WERI-Rb-1 (cell line): Measurements from ENCODE around the gene BIRC5.
"Not testable (repeated sequence)": the region's sequence is repeated elsewhere in the genome, so short reads cannot be mapped to it uniquely, and the experiment has no call there.

Experiments used
- DNase-seq: peaks from one replicate; pipeline ENCODE4 v3.0.0-alpha.2; 2020
- H3K27ac ChIP-seq: fragments of 250-450 bp; sonication (Bioruptor Pico); 2 replicates; pipeline ENCODE4 v1.5.1; 2020; ENCODE audit warnings: mild to moderate bottlenecking, moderate library complexity
- H3K27me3 ChIP-seq: fragments of 250-450 bp; sonication (Bioruptor Pico); 2 replicates; pipeline ENCODE4 v1.5.1; 2021; ENCODE audit warnings: mild to moderate bottlenecking, low read depth, moderate library complexity; ENCODE audit not compliant: insufficient read depth, severe bottlenecking
- H3K36me3 ChIP-seq: fragments of 250-450 bp; sonication (Bioruptor Pico); 2 replicates; pipeline ENCODE4 v1.5.1; 2020; ENCODE audit warnings: mild to moderate bottlenecking, moderate library complexity
- H3K4me3 ChIP-seq: 2 replicates; pipeline ENCODE4 v1.5.1; 2011; ENCODE audit warnings: low read depth, mild to moderate bottlenecking, control low read depth, low read length
- H3K9me3 ChIP-seq: fragments of 250-450 bp; sonication (Bioruptor Pico); 2 replicates; pipeline ENCODE4 v1.5.1; 2021; ENCODE audit warnings: mild to moderate bottlenecking, moderate library complexity; ENCODE audit not compliant: severe bottlenecking
- TF ChIP-seq, protein P1 (sequence below): IDR thresholded peaks from 2 replicates; pipeline ENCODE4 v1.5.1; 2011; ENCODE audit warnings: low read depth, mild to moderate bottlenecking, control low read depth, inconsistent platforms, low read length

Gene BIRC5

DNA sequence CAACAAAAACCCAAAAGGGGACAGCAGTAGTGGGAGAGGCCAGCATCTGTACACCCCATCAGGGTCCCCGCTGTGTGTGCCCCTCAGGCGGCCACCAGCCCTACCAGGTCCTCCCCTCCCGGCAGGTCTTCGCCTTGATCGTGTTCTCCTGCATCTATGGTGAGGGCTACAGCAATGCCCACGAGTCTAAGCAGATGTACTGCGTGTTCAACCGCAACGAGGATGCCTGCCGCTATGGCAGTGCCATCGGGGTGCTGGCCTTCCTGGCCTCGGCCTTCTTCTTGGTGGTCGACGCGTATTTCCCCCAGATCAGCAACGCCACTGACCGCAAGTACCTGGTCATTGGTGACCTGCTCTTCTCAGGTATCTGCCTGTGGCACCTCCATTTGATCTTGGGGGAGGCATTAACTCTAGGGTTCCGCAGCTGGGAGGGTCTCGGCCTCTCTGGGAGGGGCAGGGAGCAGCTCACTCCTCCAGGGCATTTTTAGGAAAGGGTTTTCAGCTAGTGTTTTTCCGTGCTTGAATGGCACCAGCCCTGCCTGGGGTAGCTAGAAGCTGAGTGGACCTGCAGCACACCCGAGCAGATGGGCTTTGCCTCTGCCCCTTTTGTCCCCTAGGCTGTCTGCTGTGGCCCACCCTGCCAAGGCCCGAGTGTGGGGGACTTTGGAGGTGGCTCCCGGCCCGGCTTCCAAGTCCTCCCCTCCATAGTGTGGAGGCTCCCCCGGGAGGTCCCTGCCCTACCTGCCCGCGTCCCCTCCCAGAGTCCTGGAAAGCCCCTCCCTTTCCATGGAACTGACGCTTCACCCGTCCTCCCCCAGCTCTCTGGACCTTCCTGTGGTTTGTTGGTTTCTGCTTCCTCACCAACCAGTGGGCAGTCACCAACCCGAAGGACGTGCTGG lies 43.1 kb upstream of the BIRC5 start:
- TF ChIP-seq, protein P1, sequence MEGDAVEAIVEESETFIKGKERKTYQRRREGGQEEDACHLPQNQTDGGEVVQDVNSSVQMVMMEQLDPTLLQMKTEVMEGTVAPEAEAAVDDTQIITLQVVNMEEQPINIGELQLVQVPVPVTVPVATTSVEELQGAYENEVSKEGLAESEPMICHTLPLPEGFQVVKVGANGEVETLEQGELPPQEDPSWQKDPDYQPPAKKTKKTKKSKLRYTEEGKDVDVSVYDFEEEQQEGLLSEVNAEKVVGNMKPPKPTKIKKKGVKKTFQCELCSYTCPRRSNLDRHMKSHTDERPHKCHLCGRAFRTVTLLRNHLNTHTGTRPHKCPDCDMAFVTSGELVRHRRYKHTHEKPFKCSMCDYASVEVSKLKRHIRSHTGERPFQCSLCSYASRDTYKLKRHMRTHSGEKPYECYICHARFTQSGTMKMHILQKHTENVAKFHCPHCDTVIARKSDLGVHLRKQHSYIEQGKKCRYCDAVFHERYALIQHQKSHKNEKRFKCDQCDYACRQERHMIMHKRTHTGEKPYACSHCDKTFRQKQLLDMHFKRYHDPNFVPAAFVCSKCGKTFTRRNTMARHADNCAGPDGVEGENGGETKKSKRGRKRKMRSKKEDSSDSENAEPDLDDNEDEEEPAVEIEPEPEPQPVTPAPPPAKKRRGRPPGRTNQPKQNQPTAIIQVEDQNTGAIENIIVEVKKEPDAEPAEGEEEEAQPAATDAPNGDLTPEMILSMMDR: no peak
- H3K27ac ChIP-seq: no peak overlapping the region
- H3K27me3 ChIP-seq: no peaks in the 10 kb centered on the region
- H3K4me3 ChIP-seq: no peak overlapping the region
- H3K36me3 ChIP-seq: peaks cover 55% of the 10 kb centered on the region
- DNase-seq: no peak
- no peaks in the 10 kb centered on the region for H3K9me3 ChIP-seq

DNA sequence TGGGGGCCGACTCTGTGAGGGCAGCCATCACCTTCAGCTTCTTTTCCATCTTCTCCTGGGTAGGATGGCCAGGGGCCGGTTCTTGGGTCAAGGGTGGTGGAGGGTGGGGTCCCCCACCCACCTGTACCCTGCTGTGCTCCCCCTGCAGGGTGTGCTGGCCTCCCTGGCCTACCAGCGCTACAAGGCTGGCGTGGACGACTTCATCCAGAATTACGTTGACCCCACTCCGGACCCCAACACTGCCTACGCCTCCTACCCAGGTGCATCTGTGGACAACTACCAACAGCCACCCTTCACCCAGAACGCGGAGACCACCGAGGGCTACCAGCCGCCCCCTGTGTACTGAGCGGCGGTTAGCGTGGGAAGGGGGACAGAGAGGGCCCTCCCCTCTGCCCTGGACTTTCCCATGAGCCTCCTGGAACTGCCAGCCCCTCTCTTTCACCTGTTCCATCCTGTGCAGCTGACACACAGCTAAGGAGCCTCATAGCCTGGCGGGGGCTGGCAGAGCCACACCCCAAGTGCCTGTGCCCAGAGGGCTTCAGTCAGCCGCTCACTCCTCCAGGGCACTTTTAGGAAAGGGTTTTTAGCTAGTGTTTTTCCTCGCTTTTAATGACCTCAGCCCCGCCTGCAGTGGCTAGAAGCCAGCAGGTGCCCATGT lies 42.3 kb upstream of the BIRC5 start:
- H3K27ac ChIP-seq, H3K4me3 ChIP-seq, H3K27me3 ChIP-seq, DNase-seq, H3K9me3 ChIP-seq: not testable (repeated sequence)
- H3K36me3 ChIP-seq: peaks cover 61% of the 10 kb centered on the region

DNA sequence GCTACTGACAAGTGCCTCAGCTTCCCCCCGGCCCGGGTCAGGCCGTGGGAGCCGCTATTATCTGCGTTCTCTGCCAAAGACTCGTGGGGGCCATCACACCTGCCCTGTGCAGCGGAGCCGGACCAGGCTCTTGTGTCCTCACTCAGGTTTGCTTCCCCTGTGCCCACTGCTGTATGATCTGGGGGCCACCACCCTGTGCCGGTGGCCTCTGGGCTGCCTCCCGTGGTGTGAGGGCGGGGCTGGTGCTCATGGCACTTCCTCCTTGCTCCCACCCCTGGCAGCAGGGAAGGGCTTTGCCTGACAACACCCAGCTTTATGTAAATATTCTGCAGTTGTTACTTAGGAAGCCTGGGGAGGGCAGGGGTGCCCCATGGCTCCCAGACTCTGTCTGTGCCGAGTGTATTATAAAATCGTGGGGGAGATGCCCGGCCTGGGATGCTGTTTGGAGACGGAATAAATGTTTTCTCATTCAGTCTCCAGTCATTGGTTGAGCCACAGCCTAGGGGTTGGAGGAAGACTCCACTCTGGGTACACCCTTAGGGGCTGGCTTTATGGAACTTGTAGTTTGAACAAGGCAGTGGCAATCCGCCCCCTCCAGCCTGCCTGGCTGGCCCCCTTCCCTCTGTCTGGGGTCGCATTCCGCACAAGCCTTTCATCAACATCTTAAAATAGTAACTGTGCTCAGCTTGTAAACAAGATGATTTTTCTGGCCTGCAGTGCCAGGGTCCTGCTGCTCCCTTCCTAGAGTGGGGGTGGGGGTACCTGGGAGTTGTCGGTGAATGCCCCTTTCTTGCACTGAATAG lies 41.6 kb upstream of the BIRC5 start:
- H3K27ac ChIP-seq: no peak overlapping the region
- no peaks in the 10 kb centered on the region for H3K9me3 ChIP-seq
- TF ChIP-seq, protein P1: no peak
- H3K27me3 ChIP-seq: no peaks in the 10 kb centered on the region
- H3K36me3 ChIP-seq: peaks cover 68% of the 10 kb centered on the region
- H3K4me3 ChIP-seq: no peak overlapping the region
- no peak for DNase-seq

DNA sequence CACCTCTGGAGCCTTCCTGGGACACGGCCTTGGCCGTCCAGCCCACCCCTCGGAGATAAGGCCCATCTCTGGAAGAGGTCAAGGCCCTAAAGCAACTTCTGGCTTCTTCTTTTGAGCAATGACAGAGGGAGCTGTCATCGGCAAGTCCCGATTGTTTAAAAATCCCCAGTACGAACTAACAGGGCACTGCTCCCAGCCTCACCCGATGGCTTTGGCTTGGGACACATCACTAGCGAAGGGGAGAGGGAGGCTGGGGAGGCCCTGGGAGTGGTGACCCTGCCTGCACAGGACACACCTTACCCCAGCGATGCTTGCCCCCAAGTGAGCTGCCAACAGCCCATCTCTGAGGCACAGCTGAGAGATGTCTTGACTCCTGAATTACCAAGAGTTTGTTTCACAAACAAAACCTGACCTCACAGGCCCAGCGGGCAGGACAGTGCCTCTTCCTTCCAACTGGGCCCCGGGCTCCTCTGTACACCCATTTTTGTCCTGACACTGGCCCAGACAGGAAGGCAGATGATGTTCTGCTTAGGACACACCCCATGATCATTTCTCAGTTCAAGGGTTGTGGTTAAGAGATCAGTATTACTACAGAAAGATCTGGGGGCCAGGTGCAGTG lies 40.8 kb upstream of the BIRC5 start:
- TF ChIP-seq, protein P1: no peak
- peaks cover 75% of the 10 kb centered on the region for H3K36me3 ChIP-seq
- no peak overlapping the region for H3K4me3 ChIP-seq
- no peak for DNase-seq
- H3K9me3 ChIP-seq: no peaks in the 10 kb centered on the region
- no peaks in the 10 kb centered on the region for H3K27me3 ChIP-seq
- no peak overlapping the region for H3K27ac ChIP-seq

DNA sequence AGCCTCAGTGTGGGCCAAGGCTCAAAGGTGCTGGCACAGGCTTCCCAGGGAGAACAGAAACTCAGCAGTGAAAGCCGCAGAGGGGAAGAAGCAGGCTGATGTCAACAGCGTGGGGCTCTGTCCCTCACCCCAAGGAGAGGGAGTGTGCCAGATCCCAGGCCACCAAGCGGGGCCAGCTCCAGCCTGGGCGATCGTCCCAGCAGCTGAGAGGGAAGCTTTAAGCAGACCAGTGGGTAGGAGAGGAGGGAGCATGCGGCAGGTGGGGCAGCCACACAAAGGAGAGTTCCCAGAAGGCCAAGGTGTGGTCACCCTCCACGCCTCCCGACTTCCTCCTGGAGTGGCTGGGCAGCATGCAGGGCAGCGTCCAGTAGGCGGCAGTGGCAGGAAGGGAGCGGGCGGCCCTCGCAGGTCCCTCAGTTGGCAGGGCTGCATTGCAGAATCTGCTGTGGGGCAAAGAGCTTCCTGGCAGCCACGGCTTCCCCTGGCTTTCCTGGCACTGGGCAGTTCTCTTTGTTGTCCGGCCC lies 39.6 kb upstream of the BIRC5 start:
- DNase-seq: no peak
- Histone ChIP-seq H3K36me3 (peaks cover 87% of the 10 kb centered on the region), H3K27ac (no peak overlapping the region), H3K9me3 (no peaks in the 10 kb centered on the region), H3K27me3 (no peaks in the 10 kb centered on the region), H3K4me3 (no peak overlapping the region)
- TF ChIP-seq, protein P1: no peak
